GM19099 (cell line): ENCODE data around the gene PPP2R1B.

Experiments used
- POLR2A ChIP-seq: IDR thresholded peaks from 3 replicates; pipeline ENCODE4 v1.6.1; 2011; ENCODE audit warnings: low read depth; ENCODE audit not compliant: insufficient read length; ENCODE audit errors: extremely low read depth

The PPP2R1B gene

DNA sequence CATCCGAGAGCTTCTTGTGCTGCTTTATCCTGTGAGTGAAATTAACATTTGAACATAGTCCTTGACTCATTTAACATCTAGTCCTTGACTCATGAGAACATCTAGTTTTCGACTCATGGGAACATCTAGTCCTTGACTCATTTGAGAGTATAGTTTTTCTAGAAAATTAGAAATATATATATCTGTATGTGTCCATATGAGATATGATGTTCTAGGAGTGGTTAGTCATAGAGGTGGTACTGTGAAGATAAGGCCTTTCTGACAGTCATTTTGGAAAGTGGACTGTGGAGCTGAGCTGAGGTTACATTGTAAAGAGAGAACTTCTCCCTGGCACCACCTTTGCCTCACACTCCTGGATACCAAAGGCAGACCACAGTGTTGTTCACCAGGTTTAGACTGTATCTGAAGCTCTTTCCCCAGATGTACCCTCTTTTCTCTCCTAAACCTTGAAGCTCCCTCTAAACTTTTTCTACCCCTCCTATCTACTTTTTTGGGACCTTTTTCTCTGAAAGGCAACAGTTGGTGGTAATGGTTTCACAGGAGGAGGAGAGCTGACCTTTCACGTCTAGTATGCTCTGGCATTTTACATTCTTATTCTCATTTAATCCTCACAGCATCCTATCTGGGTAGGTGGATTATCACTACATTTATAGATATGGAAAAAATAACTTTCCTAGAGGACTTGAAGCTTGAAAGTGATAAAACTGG lies 67.2 kb downstream of the PPP2R1B start:
- no peak for TF ChIP-seq POLR2A

DNA sequence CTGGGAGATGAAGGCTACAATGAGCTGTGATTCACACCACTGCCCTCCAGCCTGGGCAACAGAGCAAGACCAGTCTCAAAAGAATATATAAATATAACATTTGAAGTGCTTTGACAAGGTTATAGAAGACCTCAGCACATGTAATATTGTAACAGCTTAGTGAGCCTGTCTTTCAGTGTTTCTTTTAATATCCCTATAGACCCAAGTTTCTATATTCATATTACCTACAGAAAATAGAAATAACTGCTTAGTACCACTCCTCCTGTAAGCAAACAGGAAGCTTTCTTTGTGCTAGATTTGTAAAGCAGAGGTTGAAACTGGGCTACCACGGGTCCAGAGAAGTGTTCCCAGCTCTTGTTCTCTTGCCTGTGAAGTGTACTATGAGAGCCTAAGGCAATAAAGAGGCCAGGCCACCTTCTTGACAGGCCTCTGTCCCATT lies 68.2 kb downstream of the PPP2R1B start:
- no peak for TF ChIP-seq POLR2A

DNA sequence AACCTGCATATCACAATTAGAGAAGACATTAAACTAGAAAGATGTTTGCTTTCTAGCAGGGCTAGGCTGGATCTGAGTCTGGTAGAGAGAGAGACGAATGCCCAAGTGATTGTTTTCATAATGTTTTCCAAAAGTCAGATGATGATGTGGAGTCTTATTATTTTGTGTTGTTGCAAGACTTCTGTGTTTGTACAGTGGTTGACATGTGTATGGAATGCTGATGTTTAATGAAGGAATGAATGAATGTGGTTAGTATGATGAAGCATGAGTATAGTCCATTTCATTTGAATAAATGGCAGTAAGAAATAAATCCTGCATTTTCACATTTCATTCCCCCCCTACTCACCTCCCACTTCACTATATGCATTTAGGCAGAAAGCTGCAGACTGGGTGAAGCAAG lies 69.6 kb downstream of the PPP2R1B start:
- TF ChIP-seq POLR2A = no peak

DNA sequence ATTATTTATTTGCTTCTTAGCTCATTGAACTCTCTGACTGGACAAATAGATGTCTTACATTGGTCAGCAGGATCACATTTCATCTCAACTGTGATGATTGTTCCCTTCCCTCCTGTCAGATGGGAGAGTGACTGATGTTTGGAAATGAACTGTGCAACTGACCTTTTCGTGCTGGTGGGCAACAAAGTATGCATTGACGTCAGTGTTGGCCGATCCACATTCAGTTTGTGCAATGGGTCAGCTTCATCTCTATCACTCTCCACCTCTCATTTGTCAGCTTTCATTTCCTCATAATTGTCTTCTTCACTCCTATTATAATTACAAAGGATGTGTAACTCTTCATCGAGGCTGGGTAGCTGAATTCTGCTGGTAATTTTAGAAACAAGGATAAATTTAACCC lies 71.3 kb downstream of the PPP2R1B start:
- no peak for TF ChIP-seq POLR2A

DNA sequence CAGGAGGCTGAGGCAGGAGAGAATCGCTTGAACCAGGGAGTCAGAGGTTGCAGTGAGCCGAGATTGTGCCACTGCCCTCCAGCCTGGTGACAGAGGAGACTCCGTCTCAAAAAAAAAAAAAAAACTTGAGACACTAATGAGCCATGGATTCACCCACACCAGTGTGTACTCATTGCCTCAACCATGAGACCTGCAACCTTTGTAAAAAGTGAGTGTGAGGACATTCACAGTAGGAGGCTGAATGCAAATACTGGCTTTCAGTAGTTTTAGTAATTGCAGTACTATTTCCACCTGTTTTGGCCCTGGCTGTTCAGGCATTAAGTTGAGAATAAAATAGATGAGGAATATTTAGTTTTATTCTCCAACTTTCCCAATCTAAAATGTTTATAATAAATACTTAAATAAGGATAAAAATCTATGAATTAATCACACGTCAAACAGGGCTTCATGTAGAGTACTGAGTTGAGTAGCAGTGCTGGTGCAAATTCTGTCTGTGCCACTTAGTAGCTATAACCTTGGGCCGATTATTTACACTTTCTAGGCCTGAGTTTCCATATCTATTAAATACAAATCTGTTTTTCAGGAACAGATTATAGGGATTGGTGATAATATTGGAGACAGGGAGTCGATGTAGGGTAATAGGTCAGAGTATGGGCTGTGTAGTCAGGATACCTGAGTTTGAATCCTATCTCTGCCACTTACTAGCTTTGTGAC lies 72.8 kb downstream of the PPP2R1B start:
- TF ChIP-seq POLR2A = no peak

DNA sequence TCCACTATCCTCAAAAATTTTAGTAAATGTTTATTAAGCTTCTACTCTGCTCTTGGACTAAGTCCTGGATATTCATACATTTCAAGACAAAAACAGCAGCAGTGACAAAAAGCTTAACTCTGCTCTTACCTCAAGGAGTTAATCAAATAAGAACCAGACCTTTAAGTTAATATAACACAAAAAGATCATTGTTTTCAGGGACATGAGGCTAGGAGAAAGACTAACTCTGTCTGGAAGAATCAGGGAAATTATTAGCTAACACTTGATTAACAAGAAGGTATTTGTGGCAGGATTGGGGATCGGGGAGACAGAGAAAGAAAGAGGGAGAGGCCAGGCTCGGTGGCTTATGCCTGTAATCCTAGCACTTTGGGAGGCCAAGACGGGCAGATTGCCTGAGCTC lies 74.4 kb downstream of the PPP2R1B start:
- TF ChIP-seq POLR2A = no peak

DNA sequence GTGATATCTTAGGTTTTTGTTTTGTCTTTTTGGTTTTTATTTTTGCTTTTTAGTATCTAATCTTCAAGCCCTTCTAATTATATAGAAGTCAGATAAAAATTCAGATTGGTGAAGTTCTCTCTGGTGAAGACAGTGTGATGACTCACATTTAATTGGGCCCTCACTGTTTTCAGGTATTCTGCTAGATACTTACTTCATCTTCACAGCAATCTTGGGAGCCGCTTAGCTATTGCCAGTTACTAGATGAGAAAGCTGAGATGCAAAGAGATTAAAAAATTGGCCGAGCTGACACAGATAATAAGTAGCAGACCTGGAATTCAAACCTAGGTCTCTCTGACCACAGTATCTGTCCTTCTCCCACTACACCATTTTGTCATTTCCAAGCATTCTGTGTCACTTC lies 75.0 kb downstream of the PPP2R1B start:
- TF ChIP-seq POLR2A = no peak

DNA sequence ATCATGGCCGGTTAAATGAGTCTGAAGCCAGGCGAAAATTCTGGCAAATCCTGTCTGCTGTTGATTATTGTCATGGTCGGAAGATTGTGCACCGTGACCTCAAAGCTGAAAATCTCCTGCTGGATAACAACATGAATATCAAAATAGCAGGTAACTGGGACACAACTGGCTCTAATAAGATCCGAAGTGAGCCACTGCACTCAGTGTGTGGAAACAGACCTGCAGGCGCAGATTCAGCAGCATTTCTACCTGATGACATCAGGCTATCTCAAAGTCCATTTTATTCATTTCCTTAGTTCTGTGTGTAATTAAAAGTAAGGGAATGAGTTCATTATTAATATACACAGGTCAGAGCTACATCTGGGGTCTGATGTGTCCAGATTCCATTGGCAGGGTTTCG lies 78.2 kb downstream of the PPP2R1B start:
- no peak for TF ChIP-seq POLR2A

DNA sequence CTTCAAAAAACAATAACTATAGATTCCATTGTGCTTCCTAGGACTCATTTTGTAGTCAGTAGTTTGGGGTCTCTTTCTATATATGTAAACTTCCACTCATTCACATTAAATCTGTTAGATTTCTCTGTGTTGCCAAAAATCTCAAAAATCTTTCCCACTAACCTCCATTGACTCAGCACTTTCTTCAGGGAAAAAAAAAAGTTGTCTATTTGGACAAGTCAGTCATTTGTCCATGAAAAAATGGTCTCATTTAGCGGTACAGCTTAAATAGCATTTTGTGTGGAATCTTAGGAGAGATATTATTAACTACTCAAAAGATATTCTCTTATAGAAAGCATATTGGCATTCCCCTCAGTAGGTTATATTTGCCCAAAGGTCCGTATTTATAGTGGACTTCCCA lies 81.9 kb downstream of the PPP2R1B start:
- TF ChIP-seq POLR2A = no peak

DNA sequence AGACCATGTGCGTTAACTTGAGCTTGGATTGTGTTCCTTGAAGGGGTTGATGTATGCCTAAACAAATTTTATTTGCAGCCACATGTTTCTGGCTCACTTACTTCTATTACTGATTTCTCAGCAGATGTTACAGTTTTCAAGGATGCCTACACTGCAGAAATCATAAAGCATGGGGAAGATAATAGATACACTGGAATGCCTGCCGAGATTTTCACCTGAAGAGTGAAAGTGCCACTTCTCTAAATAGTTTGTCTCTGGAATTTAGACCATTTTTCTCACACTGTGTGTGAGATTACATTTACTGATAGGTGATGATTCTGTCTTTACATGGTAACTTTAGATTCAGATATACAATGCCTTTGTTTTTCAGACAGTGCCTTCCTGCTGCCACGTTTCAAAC lies 82.4 kb downstream of the PPP2R1B start:
- TF ChIP-seq POLR2A = no peak

DNA sequence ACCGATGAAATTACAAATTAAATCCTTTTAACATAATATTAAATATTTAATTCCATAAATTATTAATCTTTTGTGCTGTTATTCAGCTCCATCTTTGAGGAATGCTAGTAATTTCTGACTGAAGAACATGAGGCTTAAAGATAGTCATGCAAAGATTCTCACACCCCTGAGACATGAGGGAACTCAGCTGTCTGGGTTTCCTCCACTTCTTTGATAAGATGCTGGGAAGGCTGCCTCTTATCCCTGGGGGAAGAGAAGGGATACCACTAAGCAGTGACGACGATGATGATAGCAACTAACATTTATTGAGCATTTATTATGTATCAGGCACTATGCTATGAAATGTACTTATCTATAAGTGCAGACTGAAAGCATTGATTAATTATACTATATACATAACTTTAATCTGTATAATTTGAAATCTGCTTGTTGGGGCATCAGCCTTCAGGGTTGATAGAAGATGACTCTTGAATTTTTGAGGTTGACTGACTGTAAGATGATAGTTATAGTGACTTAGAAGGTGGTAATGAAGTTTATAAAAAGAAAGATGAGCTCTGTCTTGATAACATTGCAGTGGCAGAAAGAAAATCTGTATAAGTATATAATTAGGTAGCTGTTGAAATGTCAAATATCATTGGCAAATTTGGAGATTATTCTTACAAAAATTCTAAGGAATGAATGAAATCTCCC lies 85.6 kb downstream of the PPP2R1B start:
- no peak for TF ChIP-seq POLR2A
